Suprapubic skin (tissue), 4 donors: ENCODE data around the gene DOK6. TPM values are rescaled to one million over a fixed set of nuclear protein-coding genes. Genes with fewer than 3 reads are reported as not detected.

ENCODE experiments used
- DNase-seq, 2 donors: peaks; one replicate each; pipeline ENCODE4 v3.0.0-alpha.2; 2019; ENCODE audit warnings: low spot score in 2 of 2
- H3K27ac ChIP-seq: fragments of 200-600 bp; sonication (generic); one replicate; pipeline ENCODE4 v1.5.1; 2019
- H3K27me3 ChIP-seq: fragments of 200-600 bp; sonication (generic); one replicate; pipeline ENCODE4 v1.5.1; 2019
- H3K36me3 ChIP-seq: fragments of 200-600 bp; sonication (generic); one replicate; pipeline ENCODE4 v1.5.1; 2019
- H3K4me1 ChIP-seq: fragments of 200-600 bp; sonication (generic); one replicate; pipeline ENCODE4 v1.5.1; 2019
- H3K4me3 ChIP-seq: fragments of 200-600 bp; sonication (generic); one replicate; pipeline ENCODE4 v1.5.1; 2019; ENCODE audit warnings: mild to moderate bottlenecking
- H3K9me3 ChIP-seq: fragments of 200-600 bp; sonication (generic); one replicate; pipeline ENCODE4 v1.5.1; 2019
- EP300 ChIP-seq: sonication (generic); formaldehyde crosslinking; IDR thresholded peaks from one replicate; pipeline ENCODE4 v1.6.1; 2017; ENCODE audit warnings: antibody characterized with exemption
- POLR2A ChIP-seq, 2 donors: fragments of 450-650 bp; IDR thresholded peaks; one replicate each; pipeline ENCODE4 v1.6.1; 2017; ENCODE audit warnings: antibody characterized with exemption in 2 of 2, mild to moderate bottlenecking in 2 of 2, moderate library complexity in 2 of 2
- POLR2AphosphoS5 ChIP-seq, 3 donors: sonication (generic); formaldehyde crosslinking; IDR thresholded peaks; one replicate each; pipeline ENCODE4 v1.6.1; 2017; ENCODE audit warnings: antibody characterized with exemption in 3 of 3
- WGBS: methylation state at CpG from one replicate; pipeline ENCODE4 v1.1.5; 2018; 5-methylcytosine and 5-hydroxymethylcytosine counted together
- total RNA-seq, 4 donors: library from RNA; depleted of rRNA; stranded (reverse); fragments of >200 nt; gene quantifications; one replicate each; pipeline ENCODE4 v1.1.0, GENCODE V29; 2016
- TF ChIP-seq, protein P1 (sequence below), 2 donors: fragments of 200-600 bp in 1 of 2; fragments of 450-650 bp in 1 of 2; sonication (generic) in 1 of 2; IDR thresholded peaks; one replicate each; pipeline ENCODE4 v1.5.1; 2016 to 2019; ENCODE audit warnings: antibody characterized with exemption in 2 of 2, mild to moderate bottlenecking in 1 of 2, moderate library complexity in 1 of 2

The DOK6 gene
- total RNA-seq, 4 donors from 2014 or later: 0.21 to 0.80 (median 0.42) TPM; not detected in 1

DNA sequence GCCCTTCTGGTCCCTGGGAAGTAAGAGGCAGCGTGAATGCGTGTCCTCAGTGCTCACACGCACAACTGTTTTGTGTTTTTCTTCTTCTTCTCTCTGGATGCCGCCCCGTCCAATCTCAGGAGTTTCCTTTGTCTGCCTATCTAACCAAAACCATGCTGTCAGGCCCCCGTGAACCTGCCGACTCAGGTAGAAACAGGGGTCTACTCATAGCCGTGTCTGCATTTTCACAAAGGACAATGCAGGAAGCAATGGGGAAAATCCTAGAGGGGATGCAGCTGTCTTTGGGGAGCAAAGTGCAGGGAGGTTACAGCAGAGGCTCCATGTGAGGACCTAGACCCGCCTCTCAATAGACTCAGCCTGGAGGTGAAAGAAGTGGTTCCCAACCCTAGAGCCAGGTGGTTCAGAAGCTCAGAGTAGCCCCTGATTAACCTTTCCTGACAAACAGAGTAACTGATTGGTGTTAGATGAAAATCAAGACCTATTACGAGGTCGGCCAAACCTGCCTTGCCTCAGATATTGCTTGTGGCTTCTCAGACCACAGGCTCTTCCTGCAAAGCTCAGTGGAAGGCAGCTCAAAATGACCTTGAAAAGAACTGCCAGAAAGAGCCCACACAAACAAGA lies 497.7 kb downstream of the DOK6 start:
- Histone ChIP-seq H3K36me3 (no peaks in the 10 kb centered on the region), H3K9me3 (no peaks in the 10 kb centered on the region), H3K27ac (no peak overlapping the region), H3K4me3 (no peak overlapping the region), H3K27me3 (no peaks in the 10 kb centered on the region), H3K4me1 (no peaks in the 10 kb centered on the region)
- DNase-seq: no peak
- WGBS: 70% methylated on average over 10 of the region's 11 CpGs
- TF ChIP-seq EP300 (no peak), POLR2AphosphoS5 (IDR thresholded peaks at IDR 0.05) (no peak), POLR2A (IDR thresholded peaks at IDR 0.05) (no peak)
- TF ChIP-seq, protein P1, sequence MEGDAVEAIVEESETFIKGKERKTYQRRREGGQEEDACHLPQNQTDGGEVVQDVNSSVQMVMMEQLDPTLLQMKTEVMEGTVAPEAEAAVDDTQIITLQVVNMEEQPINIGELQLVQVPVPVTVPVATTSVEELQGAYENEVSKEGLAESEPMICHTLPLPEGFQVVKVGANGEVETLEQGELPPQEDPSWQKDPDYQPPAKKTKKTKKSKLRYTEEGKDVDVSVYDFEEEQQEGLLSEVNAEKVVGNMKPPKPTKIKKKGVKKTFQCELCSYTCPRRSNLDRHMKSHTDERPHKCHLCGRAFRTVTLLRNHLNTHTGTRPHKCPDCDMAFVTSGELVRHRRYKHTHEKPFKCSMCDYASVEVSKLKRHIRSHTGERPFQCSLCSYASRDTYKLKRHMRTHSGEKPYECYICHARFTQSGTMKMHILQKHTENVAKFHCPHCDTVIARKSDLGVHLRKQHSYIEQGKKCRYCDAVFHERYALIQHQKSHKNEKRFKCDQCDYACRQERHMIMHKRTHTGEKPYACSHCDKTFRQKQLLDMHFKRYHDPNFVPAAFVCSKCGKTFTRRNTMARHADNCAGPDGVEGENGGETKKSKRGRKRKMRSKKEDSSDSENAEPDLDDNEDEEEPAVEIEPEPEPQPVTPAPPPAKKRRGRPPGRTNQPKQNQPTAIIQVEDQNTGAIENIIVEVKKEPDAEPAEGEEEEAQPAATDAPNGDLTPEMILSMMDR (IDR thresholded peaks at IDR 0.05): no peak
